Measurements from ENCODE around the gene GIMAP4.

DNA sequence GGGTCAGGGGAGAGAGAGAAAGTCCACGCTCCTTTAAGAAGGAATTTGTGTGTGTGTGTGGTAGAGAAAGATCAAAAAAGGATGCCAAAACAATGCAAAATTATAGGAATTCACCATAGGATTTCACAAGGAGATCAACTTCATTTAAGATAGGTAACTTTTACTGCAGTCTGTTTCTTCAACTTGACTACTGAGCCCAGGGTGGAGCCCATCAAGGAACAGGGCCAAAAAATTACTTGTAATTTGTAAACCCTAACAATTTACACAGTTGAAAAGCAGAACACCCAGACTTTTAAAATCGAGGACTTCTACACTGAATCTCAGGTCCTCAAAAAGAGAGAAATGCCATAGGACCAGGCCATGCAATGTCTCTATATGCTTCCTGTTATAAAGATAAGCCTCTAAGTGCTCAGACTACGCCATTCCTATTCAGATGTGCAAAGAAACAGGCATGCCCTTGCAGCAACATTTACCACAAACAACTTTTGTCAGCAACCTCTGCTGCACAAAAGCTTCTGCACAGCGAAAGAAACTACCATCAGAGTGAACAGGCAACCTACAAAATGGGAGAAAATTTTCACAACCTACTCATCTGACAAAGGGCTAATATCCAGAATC, 10.6 kb upstream of the GIMAP4 start:
- TF ChIP-seq, protein P1, sequence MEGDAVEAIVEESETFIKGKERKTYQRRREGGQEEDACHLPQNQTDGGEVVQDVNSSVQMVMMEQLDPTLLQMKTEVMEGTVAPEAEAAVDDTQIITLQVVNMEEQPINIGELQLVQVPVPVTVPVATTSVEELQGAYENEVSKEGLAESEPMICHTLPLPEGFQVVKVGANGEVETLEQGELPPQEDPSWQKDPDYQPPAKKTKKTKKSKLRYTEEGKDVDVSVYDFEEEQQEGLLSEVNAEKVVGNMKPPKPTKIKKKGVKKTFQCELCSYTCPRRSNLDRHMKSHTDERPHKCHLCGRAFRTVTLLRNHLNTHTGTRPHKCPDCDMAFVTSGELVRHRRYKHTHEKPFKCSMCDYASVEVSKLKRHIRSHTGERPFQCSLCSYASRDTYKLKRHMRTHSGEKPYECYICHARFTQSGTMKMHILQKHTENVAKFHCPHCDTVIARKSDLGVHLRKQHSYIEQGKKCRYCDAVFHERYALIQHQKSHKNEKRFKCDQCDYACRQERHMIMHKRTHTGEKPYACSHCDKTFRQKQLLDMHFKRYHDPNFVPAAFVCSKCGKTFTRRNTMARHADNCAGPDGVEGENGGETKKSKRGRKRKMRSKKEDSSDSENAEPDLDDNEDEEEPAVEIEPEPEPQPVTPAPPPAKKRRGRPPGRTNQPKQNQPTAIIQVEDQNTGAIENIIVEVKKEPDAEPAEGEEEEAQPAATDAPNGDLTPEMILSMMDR (IDR thresholded peaks at IDR 0.05), result no peak
- TF ChIP-seq ZFX (IDR thresholded peaks at IDR 0.05; ENCODE audit: borderline replicate concordance), result no peak

Measured in 22Rv1 (cell line).